Adrenal gland (tissue), 5 donors: ENCODE measurements around the gene TROAP.

Experiments
- CTCF ChIP-seq, 6 experiments: fragments of 450-650 bp in 4 of 6; fragments of 200-600 bp in 2 of 6; sonication (generic) in 1 of 6; IDR thresholded peaks; 1 replicate in 5 of 6; 2 replicates in 1 of 6; pipeline versions ENCODE4 v1.5.1 to v1.8.0; 2016 to 2021; ENCODE audit warnings: antibody characterized with exemption in 6 of 6, mild to moderate bottlenecking in 2 of 6, moderate library complexity in 1 of 6
- POLR2A ChIP-seq, 2 donors: fragments of 450-650 bp; IDR thresholded peaks; one replicate each; pipeline ENCODE4 v1.6.1; 2017; ENCODE audit warnings: antibody characterized with exemption in 2 of 2, mild to moderate bottlenecking in 2 of 2, moderate library complexity in 1 of 2
- donor health status: DM: no; HTN: no; CAD: no.

GRCh38 chr12:49346659-49347310, 23.7 kb downstream of the TROAP start, which contains the start of gene DNAJC22:
- TF ChIP-seq CTCF (IDR thresholded peaks at IDR 0.05) (no peak), POLR2A (IDR thresholded peaks at IDR 0.05) (no peak)
